Psoas muscle (tissue), 8 donors: ENCODE data around the gene COLEC11. TPM values are rescaled to one million over a fixed set of nuclear protein-coding genes. Genes with fewer than 3 reads are reported as not detected.

Source experiments
- ATAC-seq, 4 donors: fragments of 200-7000 bp; cut with Tn5 transposase; one replicate each; pipeline ENCODE4 v1.9.1; 2020; ENCODE audit warnings: moderate library complexity in 3 of 4, mild to moderate bottlenecking in 2 of 4
- DNase-seq, 2 donors: peaks; one replicate each; pipeline ENCODE4 v3.0.0-alpha.2; 2020
- H3K27ac ChIP-seq: fragments of 200-600 bp; one replicate; pipeline ENCODE4 v1.8.0; 2022
- H3K27me3 ChIP-seq, 3 donors: fragments of 200-600 bp in 1 of 3; one replicate each; pipeline versions ENCODE4 v1.6.1 to v1.8.0; 2013 to 2022; ENCODE audit warnings: low read length in 2 of 3, mild to moderate bottlenecking in 2 of 3, moderate library complexity in 1 of 3; ENCODE audit not compliant: insufficient read depth in 3 of 3
- H3K36me3 ChIP-seq, 2 donors: fragments of 200-600 bp in 1 of 2; one replicate each; pipeline versions ENCODE4 v1.6.1 to v1.8.0; 2013 to 2022; ENCODE audit warnings: low read depth in 1 of 2, mild to moderate bottlenecking in 1 of 2, moderate library complexity in 1 of 2; ENCODE audit not compliant: insufficient read depth in 1 of 2
- H3K4me1 ChIP-seq: fragments of 200-600 bp; one replicate; pipeline ENCODE4 v1.8.0; 2022
- H3K4me3 ChIP-seq: fragments of 200-600 bp; one replicate; pipeline ENCODE4 v1.8.0; 2022; ENCODE audit warnings: mild to moderate bottlenecking
- H3K9me3 ChIP-seq: fragments of 200-600 bp; one replicate; pipeline ENCODE4 v1.8.0; 2022
- CTCF ChIP-seq: fragments of 200-600 bp; IDR thresholded peaks from one replicate; pipeline ENCODE4 v1.8.0; 2022; ENCODE audit warnings: antibody characterized with exemption
- WGBS, 3 donors: extraction: QIAGEN DNeasy Blood & Tissue Kit; methylation state at CpG; one replicate each; pipeline versions ENCODE4 v1.1.6 to v1.1.7; 2013; 5-methylcytosine and 5-hydroxymethylcytosine counted together
- intact Hi-C, 2 donors: fragments of 100-400 bp; cut with DNase I; formaldehyde crosslinking; loops; one replicate each; pipeline versions ENCODE4 v1.11.0 to v1.14.2; 2022
- polyA plus RNA-seq, 3 donors: library from polyadenylated mRNA; stranded (reverse); fragments of 200-250 nt; gene quantifications; one replicate each; pipeline ENCODE4 v1.2.3, GENCODE V29; 2013
- total RNA-seq, 4 donors: library from RNA; stranded (reverse); fragmentation: NEBNext Ultra II Directional in 2 of 4; extraction: Animal tissue kit (Norgen Biotek cat#: 25700) in 2 of 4; gene quantifications; one replicate each; pipeline versions ENCODE4 v1.2.1 to v1.2.4, GENCODE V29; 2021 to 2023
- donor health status: healthy with polysubstance abuse.
- donor health status: DM: no; HTN: no; CAD: no; lungs with moderate emphysema.
- donor health status: Bipolar disorder and iron deficiency.
- donor health status: healthy.
- donor health status: DM: yes; HTN: yes; CAD: no.
- donor health status: DM: no; HTN: no; CAD: no.
- donor health status: DM: no; HTN: no; CAD: no.
- donor health status: DM: yes; HTN: yes; CAD: no.

Gene COLEC11
- total and polyA plus RNA-seq, 7 donors = 0.22 to 1.0 (median 0.38) TPM; not detected in 1

- intact Hi-C loops = no loop called here
- H3K9me3 ChIP-seq = no peaks in the 10 kb centered on the region
- no peak overlapping the region for H3K4me3 ChIP-seq
- H3K27me3 ChIP-seq = no peaks in the 10 kb centered on the region
- H3K27ac ChIP-seq = no peak overlapping the region
- H3K36me3 ChIP-seq = no peaks in the 10 kb centered on the region
- ATAC-seq (peak in 1 of 4 donors; percentile 48), DNase-seq (peak in 1 of 2 donors; percentile 40)
- WGBS, 3 donors = 21 to 29% (median 24%) methylated on average over 12 of the region's 12 CpGs
- TF ChIP-seq CTCF = no peak
- no peaks in the 10 kb centered on the region for H3K4me1 ChIP-seq
These were observed 33.9 kb downstream of the COLEC11 start for GRCh38 chr2:3628800-3629199.

- intact Hi-C loops = no loop called here
- Histone ChIP-seq H3K9me3 (no peaks in the 10 kb centered on the region), H3K4me3 (no peak overlapping the region), H3K4me1 (no peaks in the 10 kb centered on the region), H3K27ac (no peak overlapping the region), H3K27me3 (no peaks in the 10 kb centered on the region), H3K36me3 (no peaks in the 10 kb centered on the region)
- WGBS, 3 donors = 69 to 86% (median 80%) methylated on average over 7 of the region's 7 CpGs
- no peak for ATAC-seq
- no peak for DNase-seq
- TF ChIP-seq CTCF = no peak
These were observed 35.7 kb downstream of the COLEC11 start for GRCh38 chr2:3630631-3631030.

- DNase-seq (peak in 1 of 2 donors; percentile 4), ATAC-seq (no peak)
- Histone ChIP-seq H3K36me3 (no peaks in the 10 kb centered on the region), H3K4me3 (no peak overlapping the region), H3K27ac (no peak overlapping the region), H3K4me1 (no peaks in the 10 kb centered on the region), H3K27me3 (no peaks in the 10 kb centered on the region), H3K9me3 (no peaks in the 10 kb centered on the region)
- WGBS, 3 donors = 76 to 82% (median 81%) methylated on average over 12 to 15 of the region's 15 CpGs
- intact Hi-C loops = no loop called here
- TF ChIP-seq CTCF = no peak
These were observed 36.4 kb downstream of the COLEC11 start for GRCh38 chr2:3631161-3631850.

GRCh38 chr2:3631851-3632659, 37.1 kb downstream of the COLEC11 start:
- WGBS, 3 donors = 86 to 91% (median 91%) methylated on average over 25 to 26 of the region's 26 CpGs
- ATAC-seq = no peak
- peak in 1 of 2 donors; percentile 36 for DNase-seq
- Histone ChIP-seq H3K27ac (no peak overlapping the region), H3K9me3 (no peaks in the 10 kb centered on the region), H3K4me1 (no peaks in the 10 kb centered on the region), H3K36me3 (no peaks in the 10 kb centered on the region), H3K27me3 (no peaks in the 10 kb centered on the region), H3K4me3 (no peak overlapping the region)
- intact Hi-C loops = no loop called here
- TF ChIP-seq CTCF = no peak
